ENCODE results near the gene NR1I3. TPM values are rescaled to one million over a fixed set of nuclear protein-coding genes. Genes with fewer than 3 reads are reported as not detected.

NR1I3 gene
- total RNA-seq, 1 experiment from 2014 or later: not detected

DNA sequence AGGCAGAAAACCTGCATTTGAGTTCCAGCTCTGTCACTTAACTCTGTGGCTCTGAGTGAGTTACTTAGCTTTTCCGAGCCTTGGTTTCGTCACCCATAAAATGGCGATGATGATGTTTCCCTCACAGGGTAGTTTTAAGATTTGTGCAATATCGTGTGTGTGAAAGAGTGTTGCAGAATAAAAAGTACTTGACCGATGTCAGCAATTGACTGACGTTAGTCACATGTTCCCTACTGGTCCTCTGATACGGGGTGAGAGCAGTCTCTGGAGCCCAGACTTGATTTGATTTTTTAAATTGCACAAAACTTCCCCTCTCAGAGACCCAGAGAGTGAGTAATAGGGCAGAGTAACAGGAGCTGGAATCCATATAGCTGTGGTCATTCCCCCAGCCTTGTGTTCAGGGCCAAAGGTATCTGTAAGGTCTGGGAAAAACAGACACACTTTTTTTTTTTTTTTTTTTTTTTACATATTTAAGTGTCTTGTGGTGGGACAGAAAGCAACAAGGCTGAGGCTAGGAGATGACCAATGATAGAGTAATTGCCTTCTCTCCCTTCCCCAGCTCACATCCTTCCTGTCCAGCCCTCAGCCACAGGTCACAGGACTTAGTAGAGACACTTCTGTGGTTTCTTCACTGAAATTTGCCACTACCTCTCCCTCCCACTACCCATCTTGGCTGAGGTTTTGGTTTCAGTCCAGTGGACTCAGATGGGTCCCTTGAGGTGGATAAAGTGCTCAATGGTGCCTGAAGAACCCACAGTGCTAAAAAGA lies 20.9 kb downstream of the NR1I3 start:
- no peak overlapping the region for H3K27ac ChIP-seq (ENCODE audit: insufficient read length, low read depth, low read length)

More for the DNA sequence above, 20.9 kb downstream of the NR1I3 start:
- WGBS (ENCODE audit: extremely low coverage, insufficient read length, low lambda C conversion rate): no CpG with 5 or more reads among the region's 7 CpGs
- TF ChIP-seq, protein P1, sequence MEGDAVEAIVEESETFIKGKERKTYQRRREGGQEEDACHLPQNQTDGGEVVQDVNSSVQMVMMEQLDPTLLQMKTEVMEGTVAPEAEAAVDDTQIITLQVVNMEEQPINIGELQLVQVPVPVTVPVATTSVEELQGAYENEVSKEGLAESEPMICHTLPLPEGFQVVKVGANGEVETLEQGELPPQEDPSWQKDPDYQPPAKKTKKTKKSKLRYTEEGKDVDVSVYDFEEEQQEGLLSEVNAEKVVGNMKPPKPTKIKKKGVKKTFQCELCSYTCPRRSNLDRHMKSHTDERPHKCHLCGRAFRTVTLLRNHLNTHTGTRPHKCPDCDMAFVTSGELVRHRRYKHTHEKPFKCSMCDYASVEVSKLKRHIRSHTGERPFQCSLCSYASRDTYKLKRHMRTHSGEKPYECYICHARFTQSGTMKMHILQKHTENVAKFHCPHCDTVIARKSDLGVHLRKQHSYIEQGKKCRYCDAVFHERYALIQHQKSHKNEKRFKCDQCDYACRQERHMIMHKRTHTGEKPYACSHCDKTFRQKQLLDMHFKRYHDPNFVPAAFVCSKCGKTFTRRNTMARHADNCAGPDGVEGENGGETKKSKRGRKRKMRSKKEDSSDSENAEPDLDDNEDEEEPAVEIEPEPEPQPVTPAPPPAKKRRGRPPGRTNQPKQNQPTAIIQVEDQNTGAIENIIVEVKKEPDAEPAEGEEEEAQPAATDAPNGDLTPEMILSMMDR (conservative IDR thresholded peaks at IDR 0.05): no peak
- no peak overlapping the region for H2BK120ac ChIP-seq (ENCODE audit: low read depth, low read length, poor library complexity, severe bottlenecking)
- H3K9me3 ChIP-seq (ENCODE audit: control insufficient read depth, low read depth, low read length): no peaks in the 10 kb centered on the region
- H3K27me3 ChIP-seq (ENCODE audit: insufficient read depth, low read length): no peaks in the 10 kb centered on the region
- H2BK20ac ChIP-seq (ENCODE audit: low read depth, low read length, poor library complexity, severe bottlenecking): no peak overlapping the region
- H3K9me3 Mint-ChIP-seq: no peaks in the 10 kb centered on the region
- no peak overlapping the region for H2AFZ ChIP-seq (ENCODE audit: low read length)
- no peak overlapping the region for H3K4me3 Mint-ChIP-seq
- H3K79me1 ChIP-seq (ENCODE audit: insufficient read depth, low read depth, low read length, poor library complexity, severe bottlenecking): no peaks in the 10 kb centered on the region
- no peak overlapping the region for H2BK5ac ChIP-seq (ENCODE audit: insufficient read length, low read length)
- H4K91ac ChIP-seq (ENCODE audit: insufficient read length, low read depth, low read length): no peak overlapping the region
- no peaks in the 10 kb centered on the region for H3K79me2 ChIP-seq (ENCODE audit: insufficient read depth, low read length)
- no peak overlapping the region for H3K4ac ChIP-seq (ENCODE audit: low read depth, low read length)
- H3K18ac ChIP-seq (ENCODE audit: insufficient read length, low read depth, low read length): no peak overlapping the region
- H4K20me1 ChIP-seq (ENCODE audit: control insufficient read depth, insufficient read depth, insufficient read length): no peaks in the 10 kb centered on the region
- H3K14ac ChIP-seq (ENCODE audit: insufficient read depth, low read length): no peak overlapping the region
- H3K27me3 Mint-ChIP-seq (ENCODE audit: low read depth): no peaks in the 10 kb centered on the region
- peaks cover 4% of the 10 kb centered on the region; the same call in 1 of the 2 replicates for H3K4me1 ChIP-seq (ENCODE audit: insufficient read depth, low read length)
- H2BK15ac ChIP-seq (ENCODE audit: low read depth, low read length): no peak overlapping the region
- peak overlapping the region in 1 of 3 experiments; percentile 86; a peak in 1 of 7 replicates for H3K27ac Mint-ChIP-seq
- peaks cover 17 to 28% of the 10 kb centered on the region in 2 experiments for H3K4me1 Mint-ChIP-seq
- H3K4me2 ChIP-seq (ENCODE audit: insufficient read depth, insufficient read length, low read length): no peak overlapping the region
- H4K5ac ChIP-seq (ENCODE audit: insufficient read length, low read depth, low read length): no peak overlapping the region
- H3T11ph ChIP-seq (ENCODE audit: low read length): no peak overlapping the region
- H3K9ac ChIP-seq (ENCODE audit: extremely low read depth, insufficient read length, low read length): no peak overlapping the region
- H3K23me2 ChIP-seq (ENCODE audit: insufficient read length, low read depth, low read length, poor library complexity, severe bottlenecking): no peaks in the 10 kb centered on the region
- H2AK5ac ChIP-seq (ENCODE audit: insufficient read length, low read length): no peak overlapping the region
- no peak overlapping the region for H3K23ac ChIP-seq (ENCODE audit: insufficient read length, low read depth, low read length)
- H4K8ac ChIP-seq (replicated peaks; ENCODE audit: insufficient read length, low read depth, low read length): no peak overlapping the region
- peaks cover 12 to 29% (median 28%) of the 10 kb centered on the region in 3 experiments; a peak in 6 of 7 replicates for H3K36me3 Mint-ChIP-seq (ENCODE audit: insufficient read depth in 1 of 3, low read depth in 3 of 3)
- H3K56ac ChIP-seq (ENCODE audit: insufficient read length, low read depth, low read length): no peak overlapping the region
- no peak overlapping the region for H2BK12ac ChIP-seq (ENCODE audit: insufficient read length, low read depth, low read length)
- no peak for DNase-seq

Measured in H9 (cell line).